Activated naive CD4-positive, alpha-beta T cell (primary cell): Measurements from ENCODE around the gene CRKL.
"Not testable (repeated sequence)": the region's sequence is repeated elsewhere in the genome, so short reads cannot be mapped to it uniquely, and the experiment has no call there.

Source experiments
- DNase-seq, 4 experiments: peaks; one replicate each; lab custom pipeline; 2025; lab: John Stamatoyannopoulos, UW

The CRKL gene

GRCh38 chr22:20901093-20902033 lies 15.8 kb upstream of the CRKL start:
- not testable (repeated sequence) for DNase-seq

- no peak for DNase-seq
These were observed 14.1 kb upstream of the CRKL start for GRCh38 chr22:20903093-20903492.

GRCh38 chr22:20904008-20904979 lies 12.9 kb upstream of the CRKL start:
- no peak for DNase-seq

GRCh38 chr22:20904980-20905355 lies 12.2 kb upstream of the CRKL start:
- no peak for DNase-seq

GRCh38 chr22:20905415-20906386 lies 11.5 kb upstream of the CRKL start:
- DNase-seq, result no peak

GRCh38 chr22:20906387-20906767 lies 10.8 kb upstream of the CRKL start:
- DNase-seq, result no peak

GRCh38 chr22:20908717-20909116 lies 8.5 kb upstream of the CRKL start:
- not testable (repeated sequence) for DNase-seq

- no peak for DNase-seq
These were observed 7.5 kb upstream of the CRKL start for GRCh38 chr22:20909543-20910303.

GRCh38 chr22:20912494-20912893 lies 4.7 kb upstream of the CRKL start:
- no peak for DNase-seq

GRCh38 chr22:20918663-20919218 lies 1.5 kb downstream of the CRKL start:
- DNase-seq, result no peak

GRCh38 chr22:20919718-20920117 lies 2.5 kb downstream of the CRKL start:
- DNase-seq, result no peak

GRCh38 chr22:20920881-20921203 lies 3.6 kb downstream of the CRKL start:
- DNase-seq, result no peak

- DNase-seq, result no peak
These were observed 5.0 kb downstream of the CRKL start for GRCh38 chr22:20922141-20922751.

- DNase-seq, result no peak
These were observed 9.0 kb downstream of the CRKL start for GRCh38 chr22:20926243-20926642.

- no peak for DNase-seq
These were observed 10.8 kb downstream of the CRKL start for GRCh38 chr22:20927940-20928572.

- no peak for DNase-seq
These were observed 11.4 kb downstream of the CRKL start for GRCh38 chr22:20928573-20928967.

- no peak for DNase-seq
These were observed 12.8 kb downstream of the CRKL start for GRCh38 chr22:20930004-20930403.

GRCh38 chr22:20930435-20930834 lies 13.2 kb downstream of the CRKL start:
- DNase-seq, result not testable (repeated sequence)

GRCh38 chr22:20931126-20931654 lies 14.0 kb downstream of the CRKL start:
- DNase-seq, result no peak
